NCI-H82 (cell line): ENCODE data around the gene IL37.
A peak's percentile ranks its signal among the peaks of the same experiment; 100 is the strongest.

ENCODE experiments used
- DNase-seq: peaks from one replicate; lab custom pipeline; 2025; lab: John Stamatoyannopoulos, UW

Gene IL37, protein sequence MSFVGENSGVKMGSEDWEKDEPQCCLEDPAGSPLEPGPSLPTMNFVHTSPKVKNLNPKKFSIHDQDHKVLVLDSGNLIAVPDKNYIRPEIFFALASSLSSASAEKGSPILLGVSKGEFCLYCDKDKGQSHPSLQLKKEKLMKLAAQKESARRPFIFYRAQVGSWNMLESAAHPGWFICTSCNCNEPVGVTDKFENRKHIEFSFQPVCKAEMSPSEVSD

DNA sequence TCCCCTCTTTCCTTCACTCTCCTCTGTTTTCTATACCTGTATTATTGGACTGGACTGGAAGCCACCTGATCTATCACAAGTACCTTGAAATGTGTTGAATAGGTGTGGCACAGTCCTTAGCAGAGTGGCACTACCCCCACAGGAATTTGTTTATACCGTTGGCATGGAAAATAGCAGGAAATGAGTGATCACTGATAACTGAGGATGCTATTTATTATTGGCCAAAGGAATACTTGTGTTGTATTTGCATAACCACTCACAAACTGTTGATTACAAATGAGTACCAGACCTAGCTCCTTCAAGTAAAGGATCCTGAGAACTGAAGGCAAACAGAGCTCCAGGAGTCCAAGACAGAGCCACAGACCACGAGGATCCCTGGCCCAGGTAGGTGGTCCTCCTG lies at the start of gene IL37:
IL37 (plus strand) TSS at position 301 of the 400 bp plus-strand sequence. CDS start 1,848 bp downstream, outside the sequence.
- no peak for DNase-seq

DNA sequence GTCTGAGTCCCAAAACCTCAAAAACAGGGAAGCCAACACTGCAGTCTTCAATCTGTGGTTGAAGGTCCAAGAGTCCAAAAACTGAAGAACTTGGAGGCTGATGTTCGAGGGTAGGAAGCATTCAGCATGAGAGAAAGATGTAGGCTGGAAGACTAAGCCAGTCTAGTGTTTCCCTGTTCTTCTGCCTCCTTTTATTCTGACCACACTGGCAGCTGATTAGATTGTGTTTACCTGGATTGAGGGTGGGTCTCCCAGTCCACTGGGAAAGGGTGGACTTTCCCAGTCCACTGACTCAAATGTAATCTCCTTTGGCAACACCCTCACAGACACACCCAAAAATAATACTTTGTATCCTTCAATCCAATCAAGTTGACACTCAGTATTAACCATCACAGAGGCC lies 46.9 kb upstream of the IL37 start:
- DNase-seq = no peak

DNA sequence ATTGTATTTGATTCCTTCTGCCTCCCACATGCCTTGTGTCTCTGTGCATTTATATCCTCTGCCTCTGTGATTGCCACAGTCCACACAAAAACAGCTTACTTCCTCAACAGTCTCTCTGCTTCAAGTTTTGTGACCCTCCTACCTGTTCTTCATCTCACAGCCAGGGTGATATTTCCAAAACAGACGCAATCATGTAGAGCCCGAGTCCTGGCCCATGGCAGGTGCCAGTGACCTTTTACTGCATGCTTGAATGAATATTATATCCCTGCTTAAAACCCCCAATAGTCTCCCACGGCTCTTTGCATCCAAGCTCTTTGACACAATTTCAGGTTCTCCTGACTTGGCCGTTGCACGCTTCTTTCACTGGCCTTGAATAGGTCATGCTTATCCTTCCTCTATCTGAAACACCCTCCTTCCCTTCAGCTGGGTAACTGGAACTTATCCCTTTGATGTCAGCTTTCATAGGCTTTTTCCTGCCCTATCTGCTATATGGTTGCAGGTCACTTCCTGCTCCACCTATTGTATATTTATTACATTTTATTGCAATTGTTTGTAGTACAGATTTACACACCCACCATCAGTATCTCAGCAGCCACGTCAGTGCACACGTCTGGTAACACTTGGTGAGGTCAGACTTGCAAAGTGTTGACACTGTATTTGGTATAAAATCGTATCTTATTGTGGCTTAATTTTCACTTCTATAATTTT lies 44.7 kb upstream of the IL37 start:
- no peak for DNase-seq

DNA sequence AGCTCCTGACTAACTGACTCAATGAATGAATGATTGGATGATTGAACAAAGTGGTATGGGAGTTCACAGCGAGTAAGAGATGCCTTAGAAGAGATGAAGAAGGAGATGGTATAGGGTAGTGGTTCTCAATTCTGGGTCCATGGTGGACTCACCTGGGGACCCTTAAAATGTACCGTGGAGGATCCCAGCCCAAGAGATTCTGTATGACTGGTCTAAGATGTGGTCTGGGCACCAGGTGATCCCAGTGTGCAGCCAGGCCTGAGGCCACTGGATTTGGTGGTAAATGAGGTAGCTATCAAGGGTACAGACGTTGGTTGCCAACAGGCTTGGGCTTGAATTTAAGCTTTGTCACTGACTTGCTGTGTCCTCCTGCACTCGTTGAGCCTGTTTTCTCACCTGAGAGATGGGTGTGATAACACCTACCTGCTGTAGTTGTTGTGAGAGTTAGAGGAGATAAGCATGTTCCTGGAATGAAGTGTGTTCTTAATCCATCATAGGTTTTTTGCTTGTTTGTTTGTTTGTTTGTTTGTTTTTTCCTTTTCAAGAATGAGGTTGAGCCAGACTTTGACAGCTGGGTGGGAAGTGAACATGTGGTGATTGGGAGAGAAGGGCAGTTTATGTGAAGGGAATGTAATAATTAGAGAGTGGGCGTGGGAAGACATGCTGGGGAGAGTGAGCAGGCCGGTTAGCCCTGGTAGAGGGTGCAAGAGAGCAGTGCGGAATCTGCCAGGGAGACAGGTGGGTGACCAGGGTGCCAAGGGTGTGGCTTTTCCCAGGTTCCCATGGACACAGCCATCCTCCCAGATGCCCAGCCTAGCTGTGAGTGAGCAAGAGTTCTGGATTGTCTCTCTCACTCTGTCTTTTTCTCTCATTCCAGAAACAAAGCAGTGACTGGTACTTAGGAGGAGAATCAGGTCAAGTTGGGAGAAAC lies 43.0 kb upstream of the IL37 start:
- no peak for DNase-seq

DNA sequence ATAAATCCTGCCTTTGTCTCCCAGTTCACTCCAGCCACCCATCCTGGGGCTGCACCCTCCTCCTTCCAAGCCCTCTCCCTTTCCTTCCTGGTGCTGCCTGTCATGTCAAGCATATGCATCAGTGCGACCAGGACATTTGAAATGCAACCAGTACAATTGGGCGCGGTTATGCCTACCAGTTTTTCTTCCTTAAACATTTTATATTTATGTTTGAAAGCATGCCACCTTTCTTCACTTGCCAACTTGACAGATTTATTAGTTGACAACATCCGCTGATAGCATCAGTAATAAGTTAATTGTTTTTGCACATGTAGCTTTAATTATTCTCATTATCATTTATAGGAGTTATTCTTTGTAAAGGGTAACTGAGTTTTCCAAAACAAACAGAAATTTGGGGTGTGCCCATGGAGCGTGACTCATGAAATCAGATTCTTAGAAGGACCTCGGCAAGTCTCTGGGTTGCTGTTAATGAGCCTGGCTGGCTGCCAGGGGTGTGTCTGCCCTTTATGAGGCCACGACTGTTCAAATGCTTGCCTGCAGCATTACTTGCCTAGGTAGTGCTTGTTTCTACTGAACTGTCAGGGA lies 41.6 kb upstream of the IL37 start:
- DNase-seq = peak; percentile 55

DNA sequence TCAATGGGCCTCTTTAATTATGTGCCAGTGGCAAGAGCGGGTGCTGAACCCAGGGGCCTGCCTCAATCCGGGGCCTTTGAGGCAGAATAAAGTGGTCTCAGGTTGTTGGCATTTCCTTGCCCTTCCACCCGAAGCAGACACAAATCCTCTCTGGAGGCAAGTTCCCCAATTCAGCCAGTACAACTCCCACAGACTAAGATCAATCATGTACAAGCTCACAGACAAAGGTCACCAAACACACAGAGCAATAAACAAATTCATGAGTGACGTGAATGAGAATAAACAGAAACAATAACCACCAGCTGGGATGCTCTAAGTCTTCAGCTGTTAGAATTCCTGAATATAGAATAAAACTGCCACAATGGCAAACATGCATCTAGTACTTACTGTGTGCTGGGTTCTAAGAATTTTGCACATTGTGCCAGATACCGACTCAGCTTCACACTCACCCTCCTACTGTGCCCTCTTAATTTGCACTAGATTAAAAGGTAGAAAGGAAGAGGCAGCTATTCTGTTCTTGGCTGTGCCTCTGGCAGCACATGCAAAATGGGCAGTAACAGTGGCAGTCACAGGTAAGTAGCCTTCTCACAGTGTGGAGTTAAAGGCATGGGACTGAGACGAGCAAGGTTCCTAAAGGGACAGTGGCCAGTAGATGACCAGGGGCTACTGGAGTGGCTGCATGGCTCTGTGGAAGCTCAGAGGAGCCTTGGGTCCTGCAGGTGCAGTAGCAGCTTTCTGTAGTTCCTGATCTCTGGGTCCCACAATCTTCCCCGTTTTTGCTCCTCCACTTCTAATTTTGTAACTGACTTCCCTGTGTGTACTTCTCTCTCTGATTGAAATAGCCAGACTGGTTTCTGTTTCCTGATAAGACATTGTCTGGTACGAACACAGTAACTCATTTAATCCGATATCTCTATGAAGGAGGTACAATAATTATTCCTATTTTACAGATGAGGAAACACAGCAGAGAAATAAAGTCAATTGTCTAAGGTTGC lies 39.8 kb upstream of the IL37 start:
- DNase-seq = no peak

DNA sequence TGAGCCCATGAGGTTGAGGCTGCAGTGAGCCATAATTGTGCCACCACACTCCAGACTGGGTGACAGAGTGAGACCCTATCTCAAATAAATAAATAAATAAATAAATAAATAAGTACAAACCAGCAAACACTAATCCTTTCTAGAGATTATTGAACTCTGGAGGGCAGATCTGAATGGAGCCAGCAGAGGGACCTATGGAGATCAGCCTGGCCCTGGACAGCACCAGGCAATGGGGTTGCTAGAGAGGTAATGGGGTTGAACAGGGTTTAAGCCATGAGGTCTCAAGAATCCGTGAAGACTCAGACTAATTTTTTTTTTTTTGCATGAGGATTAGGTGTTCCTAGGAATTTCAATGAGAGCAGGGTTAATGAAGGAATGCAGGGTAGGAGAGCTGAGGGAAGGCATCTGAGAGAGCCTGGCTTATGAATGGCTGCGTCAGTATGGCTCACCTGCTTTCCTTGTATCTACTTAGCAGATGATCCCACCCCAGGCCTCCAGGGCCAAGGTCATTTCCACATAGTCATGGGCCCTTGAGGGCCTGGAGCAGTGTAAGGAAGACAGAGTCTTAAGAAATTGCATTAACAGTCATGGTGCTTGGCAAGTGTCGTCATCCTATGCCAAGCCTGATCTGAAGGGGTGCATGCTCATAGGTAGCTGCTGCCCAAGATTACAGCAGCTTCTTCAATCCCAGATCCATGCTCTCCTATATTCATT lies 34.6 kb upstream of the IL37 start:
- DNase-seq = no peak

DNA sequence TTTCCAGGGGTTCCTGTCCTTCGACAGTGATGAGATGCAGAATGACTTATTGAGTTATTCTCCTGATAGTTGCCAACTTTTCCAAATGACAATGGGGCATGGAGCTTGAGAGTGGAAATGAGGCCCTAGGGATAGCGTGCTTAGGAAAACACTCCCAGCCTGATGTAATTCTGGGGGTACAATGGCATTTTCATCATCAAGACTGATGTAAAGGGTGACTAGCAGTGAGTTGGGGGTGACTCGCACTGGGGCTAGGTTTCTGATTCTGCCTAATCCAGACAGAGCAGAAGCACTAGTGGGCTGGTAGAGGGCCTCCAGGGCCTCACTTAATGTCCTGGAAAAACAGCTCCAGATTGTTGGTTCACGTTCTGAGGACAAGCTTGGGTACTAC lies 34.0 kb upstream of the IL37 start:
- no peak for DNase-seq

DNA sequence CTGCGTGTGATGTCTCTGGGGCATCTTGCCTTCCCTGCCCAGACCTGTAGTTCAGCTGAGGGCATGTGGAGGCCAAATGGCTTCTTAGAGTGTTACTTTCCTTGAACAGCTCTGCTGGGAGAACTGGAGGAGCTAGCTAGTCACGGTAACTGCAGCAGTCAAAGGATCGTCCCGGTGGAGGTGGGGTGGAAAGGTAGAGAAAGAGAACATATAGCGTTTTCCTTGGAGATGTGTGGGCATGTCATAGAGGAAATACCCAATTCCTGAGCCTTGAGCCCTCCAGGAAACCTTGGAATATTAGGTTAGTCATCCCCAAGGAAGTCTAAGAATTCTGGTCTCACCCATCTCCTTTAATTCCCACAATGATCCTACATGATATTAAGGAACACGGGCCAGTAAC lies 33.5 kb upstream of the IL37 start:
- no peak for DNase-seq

DNA sequence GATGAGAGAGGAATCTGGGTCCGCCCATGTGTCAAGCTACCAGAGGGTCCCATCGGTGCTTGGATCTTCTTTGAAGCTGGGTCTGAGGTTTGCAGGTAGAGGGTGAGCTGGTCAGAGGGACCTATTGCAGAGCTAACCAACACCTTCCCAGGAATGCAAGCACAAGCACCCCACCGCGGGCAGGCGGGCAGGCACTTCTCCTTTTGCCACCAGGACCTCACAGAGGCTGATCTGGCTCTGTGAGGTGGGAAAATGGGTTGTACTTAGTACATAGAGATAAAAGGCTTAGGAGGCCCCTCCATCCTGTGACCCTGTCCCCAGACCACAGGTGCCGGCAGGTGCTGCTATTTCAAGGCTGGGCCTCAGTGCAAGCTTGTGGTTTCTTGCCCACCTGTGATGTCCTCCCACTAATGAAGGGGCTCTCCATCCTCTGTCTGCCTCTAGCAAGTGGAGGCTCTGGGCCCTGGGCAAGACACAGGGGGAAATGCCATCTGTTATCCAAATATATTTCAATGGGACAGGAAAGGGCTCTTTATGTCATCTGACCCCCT lies 31.4 kb upstream of the IL37 start:
- no peak for DNase-seq

DNA sequence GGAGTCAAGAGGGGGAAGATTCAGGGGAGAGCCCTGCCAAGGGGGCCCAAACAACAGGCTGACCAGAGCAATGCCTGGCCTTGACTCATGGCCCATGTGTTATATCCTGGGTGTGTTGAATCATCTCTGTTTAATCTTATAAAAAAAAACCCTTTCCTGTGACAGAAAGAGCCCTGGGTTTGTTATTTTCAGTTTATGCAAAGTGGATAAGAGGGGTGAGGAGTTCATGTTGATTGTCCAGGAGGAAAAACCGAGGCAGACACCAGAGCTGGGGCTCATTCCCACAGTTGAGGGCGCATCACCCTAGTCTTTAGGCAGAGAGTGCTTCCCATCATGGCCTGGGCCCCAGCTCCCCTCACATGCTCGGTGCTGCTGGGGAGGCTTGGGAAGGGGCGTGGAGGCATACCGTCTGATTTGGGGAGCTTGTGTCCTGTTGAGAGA lies 30.9 kb upstream of the IL37 start:
- no peak for DNase-seq

DNA sequence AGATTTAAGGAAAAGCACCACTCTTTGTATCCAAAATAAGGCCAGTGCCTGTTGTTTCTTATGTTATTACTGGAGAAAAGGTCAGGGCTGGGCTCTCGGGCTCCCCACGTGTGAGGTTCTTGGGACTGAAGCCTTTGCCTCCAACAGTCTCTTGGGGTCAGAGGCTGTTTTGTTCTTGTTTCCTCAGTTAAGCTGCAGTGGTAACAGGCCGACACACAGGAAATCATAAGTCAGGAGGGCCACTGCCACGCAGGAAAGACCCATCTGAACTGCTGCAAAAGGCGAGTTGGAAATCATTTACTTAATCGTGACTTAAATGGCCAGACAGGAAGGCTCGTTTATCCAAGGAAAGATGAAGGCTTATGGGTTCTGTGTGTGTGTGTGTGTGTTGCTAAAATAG lies 30.3 kb upstream of the IL37 start:
- DNase-seq = no peak

DNA sequence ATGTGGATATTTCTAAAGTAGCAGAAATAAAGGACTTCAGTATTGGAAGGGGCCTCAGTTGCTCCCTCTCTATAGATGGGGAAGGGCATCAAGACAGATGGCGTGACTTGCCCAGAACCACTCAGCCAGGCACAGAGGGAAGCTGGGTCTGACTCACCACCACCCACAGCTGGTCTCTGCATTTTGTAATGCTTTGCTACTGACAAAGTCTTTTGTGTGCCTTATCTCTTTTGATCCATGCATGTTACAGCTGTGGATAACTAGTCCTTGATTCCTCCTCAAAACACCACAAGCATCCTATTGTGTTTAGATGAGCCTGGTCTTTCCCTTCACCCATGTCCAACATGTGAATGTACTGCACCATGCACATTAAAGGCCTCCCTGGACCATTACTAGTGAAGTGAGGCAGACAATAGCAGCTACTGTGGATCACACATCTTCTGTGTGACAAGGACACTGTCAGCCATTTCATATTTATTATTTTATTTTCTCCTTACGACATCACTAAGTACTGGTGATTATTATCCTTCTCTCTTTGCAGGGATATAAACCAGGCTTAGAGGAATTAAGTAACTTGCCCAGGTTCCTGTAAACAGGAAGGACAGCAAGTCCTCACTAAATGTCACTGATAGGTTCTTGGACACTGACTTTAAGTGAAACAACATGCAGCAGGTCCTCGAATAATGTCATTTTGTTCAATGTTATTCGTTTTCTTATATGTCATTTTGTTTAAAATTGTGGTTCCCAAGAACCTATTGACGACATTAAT lies 29.6 kb upstream of the IL37 start:
- peak; percentile 32 for DNase-seq

DNA sequence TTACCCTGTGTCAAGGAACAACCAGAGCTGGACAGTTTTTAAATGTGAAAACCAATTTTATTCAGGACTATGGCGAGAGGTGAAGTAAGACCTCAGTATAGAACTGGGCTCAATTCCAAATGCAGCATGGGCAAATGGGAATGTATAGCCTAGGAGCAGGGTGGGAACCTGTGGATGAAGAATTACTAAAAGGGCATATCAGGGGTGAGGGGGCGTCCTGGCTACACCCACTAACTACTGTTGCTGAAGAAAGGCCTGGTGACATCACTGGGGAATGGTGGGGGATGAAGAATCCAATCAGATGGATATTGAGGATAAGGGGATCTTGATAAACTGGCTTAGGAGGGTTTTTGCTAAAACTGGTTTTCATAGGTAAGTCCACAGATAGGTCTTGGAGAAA lies 27.3 kb upstream of the IL37 start:
- no peak for DNase-seq

DNA sequence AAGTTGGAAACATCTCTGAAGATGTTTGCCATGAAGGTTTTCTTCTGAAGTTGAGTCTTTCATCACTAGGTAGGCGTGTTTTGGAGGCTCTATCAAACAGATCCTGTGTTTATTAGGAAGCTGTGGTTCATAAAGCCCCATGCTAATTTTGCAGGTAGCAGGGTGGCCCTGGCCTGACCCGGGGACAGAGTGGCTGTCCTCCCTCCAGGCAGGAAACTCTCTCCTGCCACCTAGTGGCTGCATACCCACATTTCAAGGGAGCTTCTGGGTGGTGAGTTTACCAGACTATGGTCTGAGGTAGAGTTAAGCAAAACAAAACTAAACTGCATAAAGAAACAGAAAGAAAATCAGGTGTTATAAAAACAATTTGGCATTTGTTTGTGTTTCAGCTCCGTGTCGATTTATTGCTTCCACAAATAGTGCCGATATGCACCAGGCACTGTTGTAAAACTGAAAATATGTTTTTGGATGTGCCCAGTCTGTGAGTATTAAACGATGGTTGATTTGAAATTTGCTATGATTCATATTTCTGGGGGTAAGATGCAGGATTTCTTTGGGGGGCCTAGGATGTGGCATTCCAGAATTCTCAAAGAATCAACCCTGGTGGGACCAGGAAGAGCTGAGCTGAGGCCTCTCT lies 26.0 kb upstream of the IL37 start:
- peak; percentile 74 for DNase-seq

DNA sequence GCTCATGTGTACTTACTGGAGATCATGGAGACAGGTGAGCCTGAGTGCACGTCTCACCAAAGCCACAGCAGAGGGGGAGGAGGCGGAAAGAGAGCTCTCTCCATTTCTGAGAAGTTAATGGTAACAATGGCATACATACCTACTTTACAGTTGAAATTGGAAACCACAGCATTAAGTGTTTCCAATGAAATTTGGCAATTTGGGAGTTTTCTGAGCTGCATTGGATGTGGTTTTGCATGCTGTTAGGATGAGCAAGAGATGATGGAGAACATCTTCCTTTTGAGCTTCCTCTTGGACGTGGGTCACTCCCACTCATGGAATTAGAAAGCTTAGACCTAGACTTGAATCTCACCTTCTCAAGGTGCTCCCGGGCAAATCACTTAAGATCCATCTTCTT lies 25.5 kb upstream of the IL37 start:
- no peak for DNase-seq

DNA sequence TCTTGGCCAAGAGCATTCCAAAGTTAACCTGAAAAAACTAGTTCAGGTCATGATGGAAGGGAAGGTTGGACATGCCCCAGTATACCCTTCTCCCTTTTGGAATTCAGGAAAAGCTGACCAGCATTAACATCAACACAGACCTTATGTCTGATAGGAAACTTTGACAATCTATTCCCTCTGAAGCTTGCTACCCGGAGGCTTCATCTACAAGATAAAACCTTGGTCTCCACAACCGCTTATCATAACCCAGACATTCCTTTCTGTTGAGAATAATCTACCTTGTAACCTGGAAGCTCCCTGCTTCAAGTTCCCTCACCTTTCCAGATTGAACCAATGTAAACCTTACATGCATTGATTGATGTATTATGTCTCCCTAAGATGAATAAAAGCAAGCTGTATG lies 24.7 kb upstream of the IL37 start:
- DNase-seq = no peak

DNA sequence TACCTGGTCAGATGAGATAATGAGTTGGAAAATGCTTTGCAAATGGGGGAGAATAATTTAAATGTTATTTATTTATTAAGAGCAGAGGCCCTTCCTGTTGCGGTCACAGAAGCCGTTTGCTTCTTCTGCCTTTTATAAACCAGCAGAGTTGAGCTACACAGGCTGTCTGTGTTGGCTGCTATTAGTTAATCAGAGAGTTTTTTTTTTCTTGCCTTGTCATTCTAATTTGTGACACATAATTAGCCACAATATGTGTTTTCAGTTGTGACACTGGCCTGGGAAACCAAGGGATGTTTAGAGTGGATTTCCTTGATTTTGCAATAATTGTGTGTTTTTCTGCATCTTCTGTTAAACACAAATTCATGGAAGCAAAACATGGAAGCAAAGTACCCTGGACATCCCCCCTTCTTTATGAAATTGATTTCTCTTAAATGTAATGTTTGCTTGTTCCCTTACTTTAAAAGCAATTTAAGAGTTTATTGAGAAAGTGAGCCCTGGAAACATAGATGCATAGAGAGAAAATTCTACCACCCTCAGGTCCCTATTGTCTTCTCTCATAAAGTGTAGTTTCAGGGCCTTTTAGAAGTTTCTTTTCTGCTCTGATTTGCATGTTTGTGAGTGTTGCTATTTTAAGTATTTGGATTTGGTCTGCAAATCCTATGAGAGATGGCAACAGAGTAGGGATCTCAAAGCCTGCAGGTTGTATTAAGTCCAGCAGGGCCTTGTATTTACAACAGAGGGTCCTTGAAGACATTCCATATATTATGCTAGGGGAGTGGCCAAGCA lies 22.8 kb upstream of the IL37 start:
- DNase-seq = no peak
